Activated CD4-positive, alpha-beta T cell treated with anti-CD3 and anti-CD28 coated beads for 24 hours (primary cell): ENCODE results near the gene BNIP5.

Experiments
- DNase-seq, 2 donors: peaks; one replicate each; pipeline ENCODE4 v3.0.0-alpha.2; 2020; ENCODE audit warnings: low read depth in 2 of 2

BNIP5 gene, protein sequence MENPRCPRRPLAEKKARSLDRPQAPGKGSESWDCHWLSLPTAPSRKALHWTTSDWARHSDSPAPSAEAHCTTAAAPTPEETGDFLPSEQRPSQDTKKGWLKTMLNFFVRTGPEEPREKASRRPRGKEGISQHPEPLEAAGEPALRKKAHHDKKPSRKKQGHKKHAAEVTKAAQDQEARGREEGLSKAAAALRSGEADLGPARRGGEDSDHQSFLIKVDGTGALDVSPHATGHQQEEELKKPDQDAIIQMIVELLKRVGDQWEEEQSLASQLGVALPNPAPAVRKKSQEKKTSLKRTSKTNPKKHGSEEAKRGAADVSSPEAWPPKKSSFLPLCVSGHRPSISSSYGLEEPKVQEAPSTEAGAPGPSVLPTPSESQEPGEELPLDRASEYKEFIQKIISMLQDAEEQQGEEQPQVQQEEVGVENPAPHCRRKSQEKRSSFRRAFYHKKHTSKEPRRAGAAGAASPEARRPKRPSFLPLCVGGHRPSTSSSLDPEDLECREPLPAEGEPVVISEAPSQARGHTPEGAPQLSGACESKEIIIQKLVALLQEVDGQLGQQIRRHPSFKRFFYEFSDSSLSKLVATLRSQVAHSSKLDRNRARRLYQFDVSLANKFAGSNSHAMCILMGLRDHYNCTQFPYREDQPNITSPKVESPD

DNA sequence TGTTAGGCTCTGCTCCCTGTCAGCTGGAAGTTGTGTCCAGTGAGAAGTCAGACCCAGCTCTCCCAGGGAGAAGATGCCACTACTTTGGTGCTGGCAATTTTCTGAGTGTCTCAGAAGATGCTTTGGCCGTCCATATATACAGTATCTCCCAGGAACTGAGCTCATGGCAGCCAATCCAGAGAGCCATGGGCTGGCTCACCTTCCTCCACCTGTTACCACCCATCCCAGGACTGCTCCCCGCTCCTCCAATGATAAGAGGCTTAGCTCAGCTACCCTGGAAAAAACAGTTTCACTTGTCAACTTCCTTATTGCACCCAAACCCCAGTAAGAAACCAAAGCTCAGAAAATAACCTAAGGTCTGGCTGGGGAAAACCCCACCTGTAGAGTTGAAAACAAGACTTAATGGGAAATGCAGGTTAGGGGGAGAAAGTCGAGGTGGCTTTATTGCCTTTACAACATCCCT, at the start of gene BNIP5:
Gene BNIP5, minus strand, starts transcription at position 110 of the 463 bp plus-strand sequence. CDS start 6,198 bp downstream, outside the sequence.
- no peak for DNase-seq

DNA sequence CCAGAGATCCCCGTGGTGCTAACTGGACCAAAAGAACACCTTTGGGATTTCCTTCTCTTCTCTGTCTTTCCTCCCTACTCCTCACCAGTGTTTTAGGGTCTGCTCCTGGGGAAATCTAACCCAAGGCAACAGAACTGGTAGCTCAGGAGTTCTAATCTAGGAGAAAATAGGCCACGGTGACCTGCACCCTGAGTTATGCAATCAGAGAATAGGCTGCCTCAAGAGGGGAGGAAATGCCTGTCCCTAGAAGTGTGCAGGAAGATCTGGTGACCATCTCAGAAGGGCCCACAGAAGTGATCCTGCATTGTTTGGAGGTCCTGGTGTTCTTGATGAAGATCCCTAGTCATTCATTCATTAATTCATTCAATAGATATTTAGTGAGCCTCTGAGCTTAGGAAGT, 47.4 kb upstream of the BNIP5 start:
- no peak for DNase-seq

DNA sequence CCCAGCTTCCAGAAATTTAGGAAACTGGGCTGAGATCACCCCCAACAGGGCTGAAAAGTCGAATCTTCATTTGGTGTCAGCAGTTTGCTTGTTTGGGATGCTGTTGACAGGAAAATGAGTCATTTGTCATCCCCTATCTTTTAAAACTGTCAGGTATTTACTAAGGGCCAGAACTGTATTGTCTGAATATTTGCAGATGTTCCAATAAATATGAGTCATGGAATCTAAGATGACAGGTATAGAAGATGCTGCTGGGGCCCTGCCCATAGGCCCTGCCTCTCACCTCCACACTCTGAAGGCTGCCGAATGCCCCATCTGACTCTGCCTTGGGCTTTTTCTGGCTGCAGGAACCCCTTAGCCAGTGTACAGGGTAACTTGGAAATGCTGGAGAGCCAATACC, 46.9 kb upstream of the BNIP5 start:
- no peak for DNase-seq

DNA sequence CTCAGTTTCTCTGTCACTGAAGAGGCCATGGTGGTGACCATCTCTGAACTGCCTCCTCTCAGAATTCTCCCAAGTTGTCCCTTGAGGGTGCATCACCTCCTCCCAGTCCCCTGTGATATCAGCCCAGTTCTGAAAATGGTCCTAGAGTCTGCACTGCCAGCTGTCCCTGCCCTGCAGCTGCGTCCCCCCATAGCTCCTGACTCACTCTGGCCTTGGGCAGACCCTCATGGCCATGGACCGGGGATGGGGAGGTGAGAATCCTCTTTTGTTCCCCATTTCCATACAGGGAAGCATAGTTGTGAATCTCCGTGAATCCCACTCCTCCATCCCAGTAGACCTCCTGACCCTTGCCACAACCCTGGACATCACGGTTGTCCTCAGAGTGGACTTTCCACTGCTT, 46.3 kb upstream of the BNIP5 start:
- no peak for DNase-seq

DNA sequence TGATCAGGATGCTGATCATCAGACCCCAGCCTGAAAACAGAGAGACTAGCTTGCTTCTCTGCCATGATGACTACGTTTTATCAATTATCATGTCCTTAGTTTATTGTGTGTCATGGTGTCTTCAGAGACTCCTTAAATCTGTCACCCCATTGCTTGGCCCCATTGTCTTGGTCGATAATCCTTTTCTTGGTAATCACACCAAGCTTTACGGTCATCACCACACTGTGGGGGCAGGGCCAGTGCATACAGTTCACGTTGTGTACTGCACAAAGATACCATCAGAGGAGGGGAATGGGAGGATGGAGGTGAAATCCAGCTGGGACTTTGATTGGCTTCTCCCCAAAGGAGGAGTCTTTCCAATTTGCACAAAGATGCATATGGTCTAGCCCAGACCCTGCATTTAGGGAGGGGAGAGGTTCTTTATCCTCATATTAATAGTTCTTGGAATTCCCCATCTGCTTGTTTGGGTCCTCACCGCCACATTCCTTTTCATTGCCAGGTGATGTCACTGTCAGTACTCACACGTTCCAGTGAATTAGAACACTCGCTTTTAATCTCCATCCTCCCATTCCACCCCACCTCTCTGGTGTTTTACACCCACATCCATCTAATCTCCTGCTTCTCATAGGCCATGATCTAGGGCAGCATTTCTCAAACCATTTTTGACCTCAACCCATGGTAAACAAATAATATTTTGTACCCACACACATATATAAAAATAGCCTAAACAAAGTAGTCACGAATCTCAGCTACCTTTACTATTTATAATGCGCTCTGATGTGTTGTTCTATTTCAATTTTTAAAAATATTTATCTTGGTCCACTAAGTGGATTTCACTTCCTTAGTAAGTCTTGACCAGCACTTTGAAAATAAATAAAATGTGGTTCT, 45.1 kb upstream of the BNIP5 start:
- no peak for DNase-seq

DNA sequence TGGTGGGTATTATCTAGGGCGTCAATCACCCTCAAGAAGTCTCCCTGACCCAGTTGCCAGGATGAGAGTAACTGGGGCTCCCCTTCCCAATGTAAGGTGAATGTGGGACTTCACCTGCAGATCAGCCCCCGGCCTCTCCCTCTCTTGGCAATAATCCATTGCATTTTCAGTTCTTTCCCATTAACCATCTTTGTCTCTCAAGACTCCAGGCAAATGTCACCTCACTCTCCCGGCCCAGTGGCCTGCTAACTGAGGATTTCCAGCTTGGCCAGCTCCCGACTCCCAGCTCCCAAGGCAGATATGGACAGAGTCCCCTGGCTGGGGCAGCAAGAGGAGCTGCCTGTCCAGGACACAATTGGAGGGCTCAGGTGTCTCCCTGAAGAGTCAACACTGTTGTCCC, 43.5 kb upstream of the BNIP5 start:
- DNase-seq, result no peak

DNA sequence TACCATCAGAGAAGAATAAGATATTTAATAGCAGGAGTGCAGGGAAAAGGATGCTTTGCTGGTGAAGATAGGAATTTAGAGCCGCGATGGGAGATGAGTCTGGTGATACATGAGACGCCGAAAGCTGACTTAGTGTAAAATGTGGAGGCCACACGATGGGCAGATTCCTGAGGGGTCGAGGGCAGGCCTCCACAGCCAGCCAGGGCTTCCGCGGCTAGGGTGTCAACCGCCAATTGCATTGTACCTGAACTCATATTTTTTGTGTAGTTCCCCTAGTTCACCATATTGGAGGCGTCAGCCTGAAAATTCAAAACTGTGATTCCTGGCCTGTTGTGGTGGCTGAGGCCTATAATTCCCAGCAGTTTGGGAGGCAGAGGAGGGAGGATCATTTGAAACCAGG, 42.2 kb upstream of the BNIP5 start:
- DNase-seq, result no peak

DNA sequence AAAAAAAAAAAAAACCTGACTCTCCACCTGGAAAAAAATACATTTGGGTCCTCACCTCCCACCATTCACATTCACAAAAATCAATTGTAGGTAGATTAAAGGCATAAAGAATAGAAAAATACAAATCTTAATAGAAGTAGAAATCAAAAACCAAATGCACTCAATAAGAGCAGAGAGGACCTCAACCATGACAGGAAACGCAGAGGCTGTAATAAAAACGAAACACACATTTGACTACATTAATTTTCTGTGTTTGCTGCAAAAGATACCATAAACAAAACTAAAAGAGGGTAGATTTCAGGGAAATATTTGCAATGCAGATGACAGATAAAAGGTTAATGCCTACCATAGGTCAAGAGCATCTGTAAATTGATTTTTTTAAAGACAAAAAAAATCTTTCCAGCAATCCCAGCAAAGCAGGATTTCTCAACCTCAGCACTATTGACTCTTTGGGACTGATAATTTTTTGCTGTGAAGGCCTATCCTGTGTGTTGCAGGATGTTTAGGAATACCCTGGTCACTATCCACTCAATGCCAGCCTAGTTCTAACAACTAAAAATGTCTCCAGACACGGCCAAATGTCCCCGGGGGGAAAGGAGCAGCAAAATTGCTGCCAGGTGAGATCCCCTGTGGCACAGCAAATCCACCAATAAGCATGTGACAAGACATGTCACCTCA, 41.7 kb upstream of the BNIP5 start:
- no peak for DNase-seq

DNA sequence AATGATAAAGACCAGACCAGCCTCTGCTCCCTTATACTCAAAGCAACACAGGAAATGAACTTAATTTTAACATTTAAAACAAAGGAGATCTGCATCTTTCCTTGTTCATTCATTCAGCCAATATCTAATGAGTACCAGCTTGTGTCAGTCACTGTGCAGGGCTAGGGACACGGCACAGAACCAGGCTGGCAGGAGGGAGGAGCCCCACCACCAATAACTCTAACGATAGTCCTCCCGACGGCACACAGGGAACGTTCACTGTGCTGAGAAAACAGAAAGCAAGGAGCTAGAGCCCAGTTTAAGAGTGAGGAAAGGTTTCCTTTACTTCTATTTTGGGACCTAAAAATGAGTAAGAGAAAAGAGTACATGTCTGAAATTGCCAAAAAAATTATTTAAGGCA, 40.9 kb upstream of the BNIP5 start:
- no peak for DNase-seq

DNA sequence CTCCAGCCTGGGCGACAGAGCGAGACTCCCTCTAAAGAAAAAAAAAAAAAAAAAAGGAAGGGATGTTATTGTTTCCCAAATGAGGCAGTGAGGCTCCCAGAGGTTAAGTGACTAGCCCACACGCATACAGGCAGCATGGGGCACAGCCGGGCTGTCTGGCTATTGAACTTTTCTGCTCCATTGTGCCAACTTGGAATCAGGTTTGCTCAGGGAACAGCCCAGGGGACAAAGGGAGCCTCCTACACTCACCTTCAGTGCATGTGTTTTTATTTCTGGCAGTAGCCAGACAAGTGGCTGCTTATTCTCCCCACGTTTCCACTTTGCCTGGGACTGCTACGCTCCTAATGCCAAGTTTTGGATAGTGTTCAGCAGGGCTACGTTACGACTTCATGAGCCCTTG, 40.1 kb upstream of the BNIP5 start:
- DNase-seq, result no peak

DNA sequence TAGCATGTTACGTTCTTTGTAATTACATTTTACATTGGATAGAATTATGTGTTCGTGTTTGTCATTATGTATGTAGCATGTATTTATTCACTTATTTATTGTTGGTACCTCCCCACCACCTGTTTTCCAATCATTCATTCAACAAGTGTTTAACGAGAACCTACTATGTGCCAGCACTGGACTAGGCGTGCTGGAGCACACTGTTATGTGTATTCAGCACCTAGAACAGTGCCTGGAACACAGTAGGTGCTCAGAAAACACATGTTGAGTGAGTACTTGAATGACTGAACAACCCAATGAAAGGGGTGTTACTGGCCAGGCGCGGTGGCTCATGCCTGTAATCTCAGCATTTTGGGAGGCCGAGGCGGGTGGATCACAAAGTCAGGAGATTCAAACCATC, 39.5 kb upstream of the BNIP5 start:
- no peak for DNase-seq

DNA sequence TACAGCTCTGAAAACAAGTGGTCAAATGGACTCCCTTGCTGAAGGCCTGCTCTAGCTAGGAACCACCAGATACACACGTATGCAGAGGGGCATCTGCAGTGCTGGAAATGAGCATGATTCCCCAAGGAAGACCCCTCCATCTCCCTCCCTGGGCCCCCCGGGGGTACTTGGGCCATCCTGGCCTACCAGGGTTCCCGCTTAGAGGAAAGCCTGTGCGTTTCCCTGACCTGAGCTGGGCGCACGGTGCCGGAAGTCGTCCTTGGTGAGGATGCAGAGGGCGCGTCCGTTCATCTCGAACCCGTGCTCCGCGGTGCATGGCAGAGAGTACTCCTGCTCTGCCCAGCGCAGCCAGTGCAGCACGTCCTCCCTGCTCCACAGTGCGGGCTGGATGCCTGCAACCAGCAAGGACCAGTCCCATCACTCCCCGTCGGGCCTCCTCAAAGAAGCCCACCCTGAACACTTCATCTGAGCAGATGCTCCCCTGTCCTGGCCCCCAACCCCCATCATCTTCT, 39.0 kb upstream of the BNIP5 start:
- no peak for DNase-seq

DNA sequence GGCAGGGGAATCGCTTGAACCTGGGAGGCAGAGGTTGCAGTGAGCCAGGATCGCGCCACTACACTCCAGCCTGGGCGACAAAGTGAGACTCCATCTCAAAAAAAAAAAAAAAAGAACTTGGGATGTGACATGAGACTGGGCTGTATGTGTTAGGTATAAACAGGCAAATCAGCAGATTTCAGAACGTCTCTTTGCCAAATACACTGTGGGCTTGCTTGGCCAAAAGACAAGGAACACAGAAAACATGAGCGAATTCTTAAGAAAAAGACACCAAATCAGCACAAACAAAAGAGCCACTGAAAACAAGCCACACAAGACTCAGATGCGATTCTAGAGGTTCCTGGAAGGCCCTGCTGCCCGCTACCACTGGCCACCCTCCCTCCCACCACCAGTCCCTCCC, 38.3 kb upstream of the BNIP5 start:
- DNase-seq, result no peak

DNA sequence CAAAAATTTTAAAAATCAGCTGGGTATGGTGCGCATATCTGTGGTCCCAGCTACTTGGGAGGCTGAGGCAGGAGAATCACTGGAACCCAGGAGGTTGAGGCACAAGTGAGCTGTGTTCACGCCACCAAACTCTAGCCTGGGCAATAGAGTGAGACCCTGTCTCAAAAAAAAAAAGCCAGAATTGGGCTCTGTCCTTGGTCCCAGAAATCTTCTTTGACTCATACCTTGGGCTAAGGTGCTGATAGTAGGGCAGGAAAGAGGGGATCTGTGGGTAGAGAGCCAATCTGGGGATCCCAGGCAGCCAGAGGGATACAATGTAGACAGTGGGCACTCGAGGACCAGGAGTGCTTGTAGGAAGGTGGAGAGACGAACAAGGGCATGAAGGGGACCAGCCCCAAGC, 37.5 kb upstream of the BNIP5 start:
- no peak for DNase-seq

DNA sequence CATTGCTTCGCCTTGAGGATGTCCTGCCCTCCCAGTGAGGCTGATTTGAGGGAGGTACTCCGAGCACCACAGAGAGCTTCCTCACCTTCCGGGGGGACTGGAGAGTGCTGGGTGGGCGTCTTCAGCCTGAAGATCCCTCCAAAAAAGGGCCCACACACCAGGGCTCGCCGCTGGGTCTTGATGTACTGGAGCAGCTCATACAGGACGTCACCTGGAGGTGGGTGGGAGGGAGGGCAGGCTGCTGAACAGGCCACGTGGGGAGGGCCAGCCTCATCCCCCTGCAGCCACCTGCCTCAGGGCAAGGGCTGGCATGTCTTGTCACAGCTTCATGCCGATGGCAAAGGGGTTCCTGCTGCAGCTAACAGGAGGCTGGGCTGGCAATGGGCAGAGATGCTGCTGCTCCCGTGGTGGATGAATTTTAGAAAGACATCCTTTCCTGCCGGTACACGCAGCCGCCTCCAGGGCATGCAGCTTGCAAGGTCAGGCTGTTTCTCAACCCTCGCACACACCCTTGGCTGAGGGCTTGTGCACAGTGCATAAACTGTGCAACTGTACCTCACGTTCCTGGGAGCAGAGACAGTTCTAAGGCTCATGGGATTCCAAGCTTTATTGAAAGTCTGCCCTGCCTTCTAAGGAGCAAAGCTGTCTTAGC, 36.8 kb upstream of the BNIP5 start:
- DNase-seq, result no peak

DNA sequence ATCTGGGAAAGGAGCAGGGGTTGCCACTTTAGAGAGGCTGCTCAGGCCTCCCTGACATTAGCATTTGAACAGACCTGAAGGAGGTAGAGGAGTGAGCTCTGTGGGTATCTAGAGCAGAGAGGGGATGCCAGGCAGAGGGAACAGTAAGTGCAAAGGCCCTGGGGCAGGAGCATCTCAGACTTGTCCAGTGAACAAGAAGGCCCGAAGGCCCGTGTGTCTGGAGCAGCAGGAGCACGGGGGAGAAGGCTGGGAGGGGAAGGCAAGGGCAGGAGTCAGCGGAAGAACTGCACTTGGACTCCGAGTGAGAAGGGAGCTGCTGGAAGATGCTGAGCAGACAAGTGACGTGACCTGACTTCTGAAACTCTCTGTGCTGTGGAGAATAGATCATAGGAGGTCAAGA, 35.4 kb upstream of the BNIP5 start:
- DNase-seq, result no peak

DNA sequence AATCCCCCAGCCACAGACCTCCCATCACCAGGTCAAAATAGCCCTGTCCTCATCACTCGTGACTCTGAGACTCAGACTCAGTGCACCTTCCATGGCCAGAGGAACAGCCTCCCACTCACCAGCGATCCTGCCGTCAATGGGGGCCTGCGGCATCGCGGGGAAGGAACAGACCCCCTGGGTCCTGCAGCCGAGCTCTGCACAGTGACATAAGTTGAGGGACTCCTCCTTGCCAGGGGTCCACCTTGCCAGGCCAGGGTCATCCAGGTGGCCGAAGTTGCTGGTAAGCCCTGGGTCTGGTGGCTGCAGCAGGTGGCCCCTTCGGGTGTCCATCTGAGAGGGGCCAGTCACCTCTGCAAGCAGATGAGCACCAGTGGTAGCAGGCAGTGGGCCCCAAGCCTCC, 34.5 kb upstream of the BNIP5 start:
- DNase-seq, result no peak

DNA sequence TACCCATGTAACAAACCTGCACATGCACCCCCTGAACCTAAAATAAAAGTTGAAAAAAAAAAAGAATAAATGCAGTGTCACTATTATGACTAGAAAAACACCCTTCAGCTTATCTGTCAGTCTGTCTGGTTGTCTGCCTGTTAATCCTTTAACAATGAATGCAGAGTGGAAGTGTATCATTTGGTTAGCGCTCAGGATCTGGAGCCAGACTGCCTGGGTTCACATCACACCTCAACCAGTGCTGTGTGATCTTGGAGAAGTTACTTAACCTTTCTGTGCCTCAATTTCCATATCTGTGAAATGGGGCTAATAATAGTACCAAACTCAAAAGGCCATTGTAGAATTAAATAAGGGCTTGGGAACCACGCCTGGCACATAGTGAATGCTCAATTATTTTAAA, 34.0 kb upstream of the BNIP5 start:
- no peak for DNase-seq

DNA sequence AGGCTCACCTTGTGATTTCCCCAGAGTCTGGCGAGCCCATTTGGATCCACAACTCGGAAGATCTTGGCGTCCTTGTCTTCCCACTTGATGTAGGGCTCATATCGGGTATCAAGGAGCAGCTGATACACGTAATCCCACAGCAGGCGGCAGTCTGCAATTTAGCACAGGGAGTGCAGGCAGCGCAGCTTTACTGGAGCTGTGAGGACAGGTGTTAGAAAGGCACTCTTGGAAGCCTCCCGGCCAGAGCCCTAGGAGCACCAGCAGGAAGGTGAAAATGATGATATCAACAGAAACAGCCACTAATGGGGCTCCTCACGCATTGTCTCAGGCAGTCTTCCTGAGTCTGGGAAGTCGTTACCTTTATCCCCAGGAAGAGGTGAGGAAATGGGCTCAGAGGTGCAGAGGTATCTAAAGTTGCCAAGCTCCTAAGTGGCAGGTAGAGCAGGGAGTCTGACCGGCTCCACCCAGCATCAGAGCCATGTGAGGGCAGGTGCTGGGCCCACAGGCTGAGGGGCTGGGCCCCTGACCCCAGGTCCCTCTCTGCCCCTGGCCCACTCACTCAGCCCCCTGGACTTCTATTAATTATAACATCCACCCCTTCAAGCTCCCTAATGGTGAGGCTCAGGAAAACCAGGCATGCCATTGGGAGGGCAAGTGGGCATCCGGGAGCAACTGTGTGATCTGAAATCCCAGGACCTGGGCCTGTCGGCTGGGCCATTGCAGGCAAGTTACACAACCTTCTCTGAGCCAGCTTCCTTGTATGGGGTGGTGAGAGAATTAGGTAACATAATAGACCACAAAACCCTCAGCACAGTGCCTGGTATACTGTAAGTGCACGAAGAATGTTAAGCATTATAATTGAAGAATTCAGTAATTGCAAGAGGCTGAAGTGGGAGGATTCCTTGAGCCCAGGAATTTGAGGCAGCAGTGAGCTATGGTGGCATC, 32.5 kb upstream of the BNIP5 start:
- DNase-seq, result no peak

DNA sequence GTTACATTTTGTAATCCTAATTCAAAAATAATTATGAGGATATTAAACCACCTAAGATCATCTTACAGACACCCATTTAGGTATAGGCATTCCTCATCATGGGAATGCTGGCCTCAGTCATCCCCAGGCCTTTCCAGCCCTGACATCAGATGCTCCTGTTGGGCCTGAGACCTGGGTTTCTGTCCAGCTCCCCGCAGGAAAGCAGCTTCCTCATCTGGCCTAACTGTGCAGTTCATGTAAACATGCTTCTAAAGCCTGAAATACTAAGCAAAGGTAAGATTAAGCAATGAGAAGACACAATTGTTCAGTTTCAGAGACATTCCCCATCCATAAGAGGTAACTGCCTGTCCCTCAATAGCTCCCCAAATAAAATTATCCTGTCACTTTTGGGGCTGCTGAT, 31.7 kb upstream of the BNIP5 start:
- no peak for DNase-seq
